Endothelial cell of umbilical vein (primary cell): Measurements from ENCODE around the gene TTN. TPM values are rescaled to one million over a fixed set of nuclear protein-coding genes. Genes with fewer than 3 reads are reported as not detected.

Experiments
- BruUV-seq: library from RNA; stranded (reverse); fragments of 400-500 nt; replicated peaks from 2 replicates; lab custom pipeline; 2021; lab: Mats Ljungman, UMichigan
- CTCF ChIA-PET: fragments of 300-600, 350-600 bp; sonication (Branson Sonifier 250); formaldehyde crosslinking; loops from one replicate; lab custom pipeline; 2021; ENCODE audit warnings: antibody characterized with exemption, inconsistent platforms; lab: Charles Lee
- POLR2A ChIA-PET: fragments of 300-600, 350-600 bp; sonication (Branson Sonifier 250); formaldehyde crosslinking; loops from one replicate; lab custom pipeline; 2021; ENCODE audit warnings: antibody characterized with exemption, inconsistent platforms; lab: Charles Lee
- DNase-seq: peaks from one replicate; pipeline ENCODE4 v3.0.0-alpha.2; 2011; ENCODE audit warnings: low read depth, low spot score
- FAIRE-seq: peaks from 2 replicates; lab custom pipeline; 2011; peaks lifted over from hg19 to GRCh38; lab: Jason Lieb, UNC
- H2AFZ ChIP-seq: 2 replicates; pipeline ENCODE4 v1.6.0; 2012; ENCODE audit warnings: low read depth, low read length, control low read depth, inconsistent platforms
- H3K27ac ChIP-seq: 2 replicates; pipeline ENCODE4 v1.5.1; 2011; ENCODE audit warnings: low read depth, mild to moderate bottlenecking, control low read depth, low read length, moderate library complexity; ENCODE audit not compliant: insufficient read depth
- H3K27me3 ChIP-seq, 2 experiments: 2 replicates each; pipeline versions ENCODE4 v1.6.0 to v1.6.1; 2011; ENCODE audit warnings: low read length in 2 of 2, mixed read lengths in 1 of 2; ENCODE audit not compliant: control insufficient read depth in 2 of 2, insufficient read depth in 2 of 2
- H3K36me3 ChIP-seq, 2 experiments: 2 replicates in 1 of 2; 3 replicates in 1 of 2; pipeline ENCODE4 v1.5.1; 2011; ENCODE audit warnings: low read length in 2 of 2, mild to moderate bottlenecking in 1 of 2, moderate library complexity in 1 of 2; ENCODE audit not compliant: control insufficient read depth in 2 of 2, insufficient read depth in 2 of 2; ENCODE audit errors: extremely low read depth in 1 of 2
- H3K4me1 ChIP-seq: 3 replicates; pipeline ENCODE4 v1.5.1; 2011; ENCODE audit warnings: mild to moderate bottlenecking, low read length; ENCODE audit not compliant: control insufficient read depth, insufficient read depth; ENCODE audit errors: extremely low read depth
- H3K4me2 ChIP-seq: 2 replicates; pipeline ENCODE4 v1.6.1; 2011; ENCODE audit warnings: low read length, control low read depth, mixed read lengths; ENCODE audit not compliant: insufficient read depth
- H3K4me3 ChIP-seq, 3 experiments: fragments of 200-600 bp in 1 of 3; sonication (generic), shearing (Covaris generic) in 1 of 3; replicated peaks in 1 of 3; 2 replicates each; pipeline ENCODE4 v1.5.1; 2011 to 2016; ENCODE audit warnings: control low read depth in 3 of 3, low read length in 3 of 3, mild to moderate bottlenecking in 2 of 3, inconsistent platforms in 1 of 3, low read depth in 1 of 3, moderate library complexity in 1 of 3; ENCODE audit not compliant: insufficient read depth in 1 of 3
- H3K79me2 ChIP-seq: 2 replicates; pipeline ENCODE4 v1.6.0; 2012; ENCODE audit warnings: low read length, inconsistent platforms; ENCODE audit not compliant: control insufficient read depth, insufficient read depth
- H3K9ac ChIP-seq: replicated peaks from 2 replicates; pipeline ENCODE3; 2011; ENCODE audit warnings: low read length, control low read depth; ENCODE audit not compliant: insufficient read depth; ENCODE audit errors: extremely low read depth
- H3K9me1 ChIP-seq: replicated peaks from 3 replicates; pipeline ENCODE4 v1.6.0; 2011; ENCODE audit warnings: mild to moderate bottlenecking, low read length; ENCODE audit not compliant: control insufficient read depth, insufficient read depth; ENCODE audit errors: extremely low read depth
- H3K9me3 ChIP-seq: replicated peaks from 2 replicates; pipeline ENCODE4 v1.5.1; 2012; ENCODE audit warnings: low read length, inconsistent platforms; ENCODE audit not compliant: control insufficient read depth, insufficient read depth
- H4K20me1 ChIP-seq: replicated peaks from 2 replicates; pipeline ENCODE3; 2011; ENCODE audit warnings: mild to moderate bottlenecking, low read length; ENCODE audit not compliant: control insufficient read depth, insufficient read depth; ENCODE audit errors: extremely low read depth
- EZH2 ChIP-seq: IDR thresholded peaks from 2 replicates; pipeline ENCODE4 v1.6.1; 2012; ENCODE audit warnings: borderline replicate concordance, low read depth, mild to moderate bottlenecking, moderate library complexity, low read length, inconsistent platforms; ENCODE audit not compliant: severe bottlenecking
- FOS ChIP-seq: IDR thresholded peaks from 2 replicates; pipeline ENCODE4 v1.6.1; 2011; ENCODE audit warnings: mild to moderate bottlenecking, low read length, moderate library complexity, borderline replicate concordance; ENCODE audit not compliant: insufficient read depth
- GATA2 ChIP-seq: IDR thresholded peaks from 2 replicates; pipeline ENCODE4 v1.7.0; 2011; ENCODE audit warnings: low read depth, mild to moderate bottlenecking, moderate library complexity, mixed read lengths, low read length; ENCODE audit not compliant: insufficient read length, insufficient read depth
- JUN ChIP-seq: IDR thresholded peaks from 2 replicates; pipeline ENCODE4 v1.6.1; 2011; ENCODE audit warnings: borderline replicate concordance, low read depth; ENCODE audit not compliant: insufficient read length, insufficient read depth
- MYC ChIP-seq: IDR thresholded peaks from one replicate; pipeline ENCODE4 v1.6.1; 2011; ENCODE audit warnings: mild to moderate bottlenecking, low read depth, low read length
- POLR2A ChIP-seq: IDR thresholded peaks from 2 replicates; pipeline ENCODE4 v1.6.1; 2012; ENCODE audit warnings: low read depth, mild to moderate bottlenecking, control low read depth, low read length
- POLR2AphosphoS5 ChIP-seq: IDR thresholded peaks from 2 replicates; pipeline ENCODE4 v1.6.1; 2012; ENCODE audit warnings: low read depth, mild to moderate bottlenecking, control low read depth, low read length, moderate library complexity; ENCODE audit not compliant: insufficient read depth
- dilution Hi-C: fragments of 300-500 bp; cut with MboI; formaldehyde crosslinking; loops from one replicate; pipeline ENCODE4 v1.15.0; 2019; ENCODE audit warnings: low sequenced_read_pairs; ENCODE audit not compliant: extremely low pct_ligation_motif_present
- intact Hi-C: fragments of 100-400 bp; cut with micrococcal nuclease; formaldehyde crosslinking; loops from one replicate; pipeline ENCODE4 v1.10.0; 2022
- polyA plus RNA-seq, 4 experiments: library from polyadenylated mRNA; depleted of rRNA in 3 of 4; stranded (reverse) in 3 of 4; unstranded in 1 of 4; fragments of >200 nt; gene quantifications; 2 replicates each; pipeline versions ENCODE4 v1.2.1 to v1.2.3, GENCODE V29; 2011 to 2012; ENCODE audit warnings: missing spikeins in 1 of 4
- total RNA-seq: library from RNA; stranded (reverse); gene quantifications from 2 replicates; pipeline ENCODE4 v1.2.3, GENCODE V29; 2021
- TF ChIP-seq, protein P1 (sequence below): IDR thresholded peaks from 2 replicates; pipeline ENCODE4 v1.6.1; 2011; ENCODE audit not compliant: insufficient read depth, insufficient read length
- TF ChIP-seq, protein P2 (sequence below), 2 donors: IDR thresholded peaks; 1 replicate in 1 of 2; 2 replicates in 1 of 2; pipeline ENCODE4 v1.5.1; 2011; ENCODE audit warnings: low read length in 2 of 2, mild to moderate bottlenecking in 2 of 2, moderate library complexity in 2 of 2, control low read depth in 1 of 2, inconsistent platforms in 1 of 2, low read depth in 1 of 2; ENCODE audit not compliant: insufficient read depth in 1 of 2; ENCODE audit errors: extremely low read depth in 1 of 2

The TTN gene
- total and polyA plus RNA-seq, 2 donors (not counting 3 experiments of a cell fraction or from before 2014, with no cell fraction given) = 0.11 to 0.49 TPM

DNA sequence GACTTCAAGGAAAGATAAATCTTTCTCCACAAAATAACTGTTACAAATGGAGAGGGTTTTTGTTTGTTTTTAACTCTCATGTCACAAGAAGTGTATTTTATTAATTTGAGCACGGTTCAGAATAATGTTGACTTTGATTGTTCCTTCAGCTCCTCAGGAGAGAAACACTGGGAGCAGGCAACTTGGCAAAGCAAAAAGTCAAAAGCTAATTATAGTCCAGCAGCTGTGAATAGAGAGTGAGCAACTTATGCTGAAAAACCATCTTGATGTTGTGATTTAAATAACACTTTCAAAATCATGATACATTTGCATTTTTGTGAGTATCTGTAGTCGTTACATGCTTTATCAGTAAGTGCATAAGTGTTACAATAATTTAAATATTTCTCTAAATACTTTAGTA is 37.5 kb upstream of the TTN start:
- H3K9me1 ChIP-seq = no peaks in the 10 kb centered on the region
- no TSS peak for BruUV-seq
- intact Hi-C loops = no loop called here
- no peak overlapping the region for H3K4me3 ChIP-seq
- H3K36me3 ChIP-seq = no peaks in the 10 kb centered on the region
- CTCF ChIA-PET = interaction anchor here (1.0 to 1.4 kb wide), 3 partner anchors 25 to 144 kb away, joined by 3 to 6 read pairs (median 3); no protein-coding TSS in a partner anchor
- H3K4me1 ChIP-seq = no peaks in the 10 kb centered on the region
- H2AFZ ChIP-seq = no peak overlapping the region
- POLR2A ChIA-PET = no interaction called here
- no peak for TF ChIP-seq GATA2
- no peak for TF ChIP-seq JUN
- TF ChIP-seq, protein P1, sequence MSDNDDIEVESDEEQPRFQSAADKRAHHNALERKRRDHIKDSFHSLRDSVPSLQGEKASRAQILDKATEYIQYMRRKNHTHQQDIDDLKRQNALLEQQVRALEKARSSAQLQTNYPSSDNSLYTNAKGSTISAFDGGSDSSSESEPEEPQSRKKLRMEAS = no peak
- no peak for TF ChIP-seq POLR2A
- no peak for TF ChIP-seq POLR2AphosphoS5
- no peak for TF ChIP-seq MYC
- TF ChIP-seq FOS = no peak
- TF ChIP-seq, protein P2, sequence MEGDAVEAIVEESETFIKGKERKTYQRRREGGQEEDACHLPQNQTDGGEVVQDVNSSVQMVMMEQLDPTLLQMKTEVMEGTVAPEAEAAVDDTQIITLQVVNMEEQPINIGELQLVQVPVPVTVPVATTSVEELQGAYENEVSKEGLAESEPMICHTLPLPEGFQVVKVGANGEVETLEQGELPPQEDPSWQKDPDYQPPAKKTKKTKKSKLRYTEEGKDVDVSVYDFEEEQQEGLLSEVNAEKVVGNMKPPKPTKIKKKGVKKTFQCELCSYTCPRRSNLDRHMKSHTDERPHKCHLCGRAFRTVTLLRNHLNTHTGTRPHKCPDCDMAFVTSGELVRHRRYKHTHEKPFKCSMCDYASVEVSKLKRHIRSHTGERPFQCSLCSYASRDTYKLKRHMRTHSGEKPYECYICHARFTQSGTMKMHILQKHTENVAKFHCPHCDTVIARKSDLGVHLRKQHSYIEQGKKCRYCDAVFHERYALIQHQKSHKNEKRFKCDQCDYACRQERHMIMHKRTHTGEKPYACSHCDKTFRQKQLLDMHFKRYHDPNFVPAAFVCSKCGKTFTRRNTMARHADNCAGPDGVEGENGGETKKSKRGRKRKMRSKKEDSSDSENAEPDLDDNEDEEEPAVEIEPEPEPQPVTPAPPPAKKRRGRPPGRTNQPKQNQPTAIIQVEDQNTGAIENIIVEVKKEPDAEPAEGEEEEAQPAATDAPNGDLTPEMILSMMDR (IDR thresholded peaks at IDR 0.05; ENCODE audit: extremely low read depth in 1 of 2, insufficient read depth in 1 of 2, low read depth in 1 of 2, low read length in 2 of 2) = no peak
- no peak for TF ChIP-seq EZH2
- H4K20me1 ChIP-seq = no peaks in the 10 kb centered on the region
- H3K27me3 ChIP-seq = no peaks in the 10 kb centered on the region
- no peaks in the 10 kb centered on the region for H3K9me3 ChIP-seq
- H3K9ac ChIP-seq = no peak overlapping the region
- no peak overlapping the region for H3K4me2 ChIP-seq
- DNase-seq (no peak), FAIRE-seq (no peak)
- no peak overlapping the region for H3K27ac ChIP-seq
- no peaks in the 10 kb centered on the region for H3K79me2 ChIP-seq
- dilution Hi-C loops = no loop called here
